HG03439 (cell line): Measurements from ENCODE around the gene NBEAL1.
"Not testable (repeated sequence)": the region's sequence is repeated elsewhere in the genome, so short reads cannot be mapped to it uniquely, and the experiment has no call there.

Experiments
- ATAC-seq: cut with Tn5 transposase; IDR thresholded peaks from one replicate; pipeline ENCODE4 v1.9.1; 2021; ENCODE audit warnings: mild to moderate bottlenecking, moderate library complexity; ENCODE audit not compliant: unreplicated experiment

The NBEAL1 gene

DNA sequence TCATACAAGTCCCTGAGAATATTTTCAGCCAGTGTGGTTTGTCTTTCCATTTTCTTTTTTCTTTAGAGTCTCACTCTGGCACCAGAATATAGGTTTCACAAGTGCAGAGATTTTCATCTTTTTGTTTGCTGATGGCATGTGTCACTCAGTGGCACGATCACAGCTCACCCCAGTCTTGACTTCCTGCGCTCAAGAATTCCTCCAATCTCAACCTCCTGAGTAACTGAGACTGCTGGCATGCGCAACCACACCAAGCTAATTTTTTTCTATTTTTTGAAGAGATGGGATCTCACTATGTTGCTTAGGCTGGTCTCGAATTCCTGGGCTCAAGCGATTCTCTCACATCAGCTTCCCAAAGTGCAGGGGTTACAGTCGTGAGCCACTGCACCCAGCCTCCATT is 23.9 kb downstream of the NBEAL1 start:
- no peak for ATAC-seq

- not testable (repeated sequence) for ATAC-seq
These were observed 24.5 kb downstream of the NBEAL1 start for GRCh38 chr2:203039211-203039610.

DNA sequence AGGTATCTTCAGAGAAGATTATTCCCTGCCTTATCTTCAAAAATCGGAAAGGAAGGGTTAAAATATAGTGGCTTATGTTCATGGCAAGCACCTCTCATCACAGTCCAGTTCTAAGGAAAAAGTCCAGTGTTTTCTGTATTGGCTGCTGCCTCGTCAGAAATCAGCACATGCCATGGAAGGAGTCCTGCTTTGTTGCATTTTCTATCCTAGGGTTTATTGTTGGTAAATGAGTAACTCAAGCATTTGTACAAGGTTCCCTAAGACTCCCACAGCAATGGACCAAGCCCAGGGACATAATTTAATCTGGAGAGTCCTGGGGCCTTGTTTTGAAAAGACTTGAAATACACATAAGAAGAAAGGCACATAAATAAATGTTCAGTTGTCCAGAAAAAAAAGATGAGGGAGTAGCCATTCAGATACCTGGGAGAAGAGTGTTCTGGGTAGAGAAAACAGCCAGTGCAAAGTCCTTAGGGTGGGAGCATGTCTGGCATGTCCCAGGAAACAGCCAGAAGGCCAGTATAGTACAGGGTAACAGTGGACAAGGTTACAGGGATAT is 26.4 kb downstream of the NBEAL1 start:
- ATAC-seq: no peak

DNA sequence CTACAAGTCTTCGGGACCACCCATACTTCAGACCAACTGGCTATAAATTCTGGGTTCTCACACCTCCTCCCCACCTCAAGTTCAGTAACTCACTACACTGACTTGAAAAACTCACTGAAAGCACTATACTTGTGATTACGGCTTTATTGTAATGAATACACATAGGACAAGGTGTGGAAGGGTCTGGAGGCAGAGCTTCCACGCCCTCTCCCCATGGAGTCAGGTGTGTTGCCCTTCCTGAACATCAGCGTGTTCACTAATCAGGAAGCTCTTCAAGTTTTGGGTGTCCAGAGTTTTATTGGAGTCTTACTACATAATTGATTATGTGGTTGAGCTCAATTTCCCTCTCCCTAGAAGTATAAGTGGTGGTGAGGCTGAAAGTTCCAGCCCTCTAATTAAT is 27.5 kb downstream of the NBEAL1 start:
- ATAC-seq: no peak

DNA sequence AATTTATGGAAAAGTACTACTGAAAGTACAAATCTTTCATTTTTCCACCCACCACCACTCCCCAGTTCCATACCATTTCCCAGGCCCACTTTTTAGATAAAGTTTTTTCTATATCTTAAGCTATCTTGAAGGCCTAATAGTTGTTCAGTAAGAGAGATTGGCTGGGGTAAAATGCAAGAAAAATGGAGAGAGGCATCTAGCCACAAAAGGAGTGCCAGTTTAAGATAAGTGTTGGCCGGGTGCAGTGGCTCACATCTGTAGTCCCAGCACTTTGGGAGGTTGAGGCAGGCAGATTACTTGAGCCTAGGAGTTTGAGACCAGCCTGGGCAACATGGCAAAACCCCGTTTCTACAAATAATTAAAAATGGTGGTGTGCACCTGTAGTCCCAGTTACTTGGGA is 28.6 kb downstream of the NBEAL1 start:
- ATAC-seq: no peak

GRCh38 chr2:203045867-203046266 is 31.2 kb downstream of the NBEAL1 start:
- no peak for ATAC-seq

- no peak for ATAC-seq
These were observed 37.9 kb downstream of the NBEAL1 start for GRCh38 chr2:203052539-203052938.

GRCh38 chr2:203059567-203060240 is 45.0 kb downstream of the NBEAL1 start:
- ATAC-seq: no peak

DNA sequence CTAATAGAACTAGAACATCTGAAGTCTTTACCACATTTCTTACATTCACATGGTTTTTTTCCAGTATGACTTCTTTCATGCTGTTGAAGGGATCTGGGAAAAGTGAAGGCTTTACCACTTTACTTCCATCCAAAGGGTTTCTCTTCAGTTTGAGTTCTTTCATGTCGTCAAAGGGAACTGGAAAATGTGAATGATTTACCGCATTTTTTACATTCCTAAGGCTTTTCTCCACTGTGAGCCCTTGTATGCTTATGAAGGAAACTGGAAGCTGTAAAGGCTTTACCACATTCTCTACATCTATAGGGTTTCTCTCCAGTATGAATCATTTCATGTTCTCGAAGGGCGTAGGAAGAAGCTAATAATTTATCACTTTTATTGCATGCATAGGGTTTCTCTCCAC is 46.7 kb downstream of the NBEAL1 start:
- no peak for ATAC-seq

DNA sequence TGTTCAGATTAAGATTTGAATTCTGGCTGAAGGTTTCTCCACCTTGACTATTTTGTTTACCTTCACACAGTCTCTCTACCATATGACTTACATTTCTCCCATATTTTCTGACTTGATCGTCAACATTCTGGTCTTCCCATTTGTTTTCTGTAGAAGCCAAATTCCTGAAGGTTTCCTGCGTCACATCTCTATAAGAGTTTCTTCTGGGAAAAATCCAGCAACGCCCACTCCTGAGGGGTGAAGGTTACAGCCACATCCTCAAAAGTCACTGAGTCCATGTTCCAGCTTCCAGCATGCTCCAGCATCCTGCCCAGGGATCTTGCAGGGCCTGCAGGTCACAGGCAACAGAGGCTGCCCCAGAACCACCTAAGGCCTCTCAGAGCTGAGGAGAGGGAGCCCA is 47.5 kb downstream of the NBEAL1 start:
- no peak for ATAC-seq

GRCh38 chr2:203066519-203067091 is 51.9 kb downstream of the NBEAL1 start:
- ATAC-seq: not testable (repeated sequence)

GRCh38 chr2:203070701-203071100 is 56.0 kb downstream of the NBEAL1 start:
- no peak for ATAC-seq

GRCh38 chr2:203071148-203071547 is 56.5 kb downstream of the NBEAL1 start:
- ATAC-seq: no peak

- ATAC-seq: no peak
These were observed 57.7 kb downstream of the NBEAL1 start for GRCh38 chr2:203072371-203072770.

GRCh38 chr2:203077451-203077850 is 62.8 kb downstream of the NBEAL1 start:
- no peak for ATAC-seq

- no peak for ATAC-seq
These were observed 65.9 kb downstream of the NBEAL1 start for GRCh38 chr2:203080447-203081045.

DNA sequence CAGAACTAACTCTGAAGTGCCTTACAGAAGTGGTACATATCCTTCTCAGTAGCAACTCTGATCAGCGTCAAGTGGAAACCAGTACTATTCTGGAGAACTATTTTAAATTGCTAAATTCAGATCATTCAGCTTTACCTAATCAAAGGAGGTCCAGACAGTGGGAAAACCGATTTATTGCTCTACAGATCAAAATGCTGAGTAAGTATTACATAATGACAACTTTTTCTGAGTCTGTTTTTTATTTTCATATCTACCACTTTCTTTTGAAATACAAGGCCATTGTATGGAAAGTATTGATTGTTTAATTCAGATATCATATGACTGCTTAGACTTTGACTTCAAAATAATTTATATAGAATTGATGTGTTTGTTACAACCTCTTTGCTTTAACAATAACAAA is 68.7 kb downstream of the NBEAL1 start:
- no peak for ATAC-seq

DNA sequence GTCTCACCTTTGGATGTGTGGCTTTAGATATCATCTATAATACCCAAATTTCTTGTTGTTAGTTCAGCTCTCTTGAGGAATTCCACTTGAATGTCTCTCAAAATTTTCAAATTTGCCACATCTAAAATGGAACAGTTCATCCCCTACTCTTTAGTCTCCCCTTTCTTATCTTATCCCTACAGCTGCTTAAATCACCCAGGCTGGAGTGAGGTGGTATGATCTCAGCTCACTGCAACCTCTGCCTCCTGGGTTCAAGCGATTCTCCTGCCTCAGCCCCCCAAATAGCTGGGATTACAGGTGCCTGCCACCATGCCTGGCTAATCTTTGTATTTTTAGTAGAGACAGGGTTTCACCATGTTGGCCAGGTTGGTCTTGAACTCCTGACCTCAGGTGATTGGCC is 71.7 kb downstream of the NBEAL1 start:
- not testable (repeated sequence) for ATAC-seq

GRCh38 chr2:203090721-203091120 is 76.0 kb downstream of the NBEAL1 start:
- not testable (repeated sequence) for ATAC-seq

- ATAC-seq: no peak
These were observed 83.1 kb downstream of the NBEAL1 start for GRCh38 chr2:203097735-203098134.

- not testable (repeated sequence) for ATAC-seq
These were observed 87.7 kb downstream of the NBEAL1 start for GRCh38 chr2:203102357-203102756.

- no peak for ATAC-seq
These were observed 89.6 kb downstream of the NBEAL1 start for GRCh38 chr2:203104273-203104672.
